GM19328 (cell line): ENCODE data around the gene PRCP.

Experiments
- ATAC-seq: cut with Tn5 transposase; IDR thresholded peaks from one replicate; pipeline ENCODE4 v1.9.1; 2021; ENCODE audit warnings: mild to moderate bottlenecking, moderate library complexity; ENCODE audit not compliant: unreplicated experiment

The PRCP gene

DNA sequence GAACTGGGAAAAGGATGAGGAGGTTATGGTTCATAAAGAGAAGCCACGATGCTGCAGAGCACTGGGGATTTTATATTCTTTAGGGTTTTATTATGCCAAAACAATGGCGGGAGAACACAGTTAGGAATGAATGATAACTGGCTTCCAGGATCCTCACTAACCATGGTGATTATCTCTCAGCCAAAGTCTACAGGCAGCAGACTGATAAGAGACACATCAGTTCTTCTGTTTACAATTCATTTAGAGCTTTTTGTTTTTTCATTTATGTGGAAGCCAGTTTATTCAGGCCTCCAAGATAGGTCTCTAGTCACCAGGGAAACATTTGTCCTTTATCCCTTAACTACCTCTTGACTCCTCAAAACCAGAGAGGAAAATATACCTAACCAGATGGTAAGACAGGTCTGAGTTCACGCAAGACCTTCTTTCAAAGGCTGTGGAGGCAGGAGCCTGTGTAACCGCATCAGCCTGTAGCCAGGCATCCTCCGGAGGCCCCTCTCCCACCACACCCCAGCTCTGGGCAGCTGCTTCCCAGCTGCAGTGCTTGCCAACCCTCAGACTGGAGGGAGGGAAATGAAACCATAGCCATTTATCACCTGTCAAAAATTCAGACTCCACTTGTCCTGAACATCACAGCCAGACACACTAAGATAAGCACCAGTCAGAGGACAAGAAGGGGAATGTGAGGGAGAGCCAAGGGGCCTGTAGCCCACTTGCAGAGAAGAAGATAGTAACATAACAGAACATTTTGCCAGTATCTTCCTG, 109.3 kb downstream of the PRCP start:
- ATAC-seq = no peak

DNA sequence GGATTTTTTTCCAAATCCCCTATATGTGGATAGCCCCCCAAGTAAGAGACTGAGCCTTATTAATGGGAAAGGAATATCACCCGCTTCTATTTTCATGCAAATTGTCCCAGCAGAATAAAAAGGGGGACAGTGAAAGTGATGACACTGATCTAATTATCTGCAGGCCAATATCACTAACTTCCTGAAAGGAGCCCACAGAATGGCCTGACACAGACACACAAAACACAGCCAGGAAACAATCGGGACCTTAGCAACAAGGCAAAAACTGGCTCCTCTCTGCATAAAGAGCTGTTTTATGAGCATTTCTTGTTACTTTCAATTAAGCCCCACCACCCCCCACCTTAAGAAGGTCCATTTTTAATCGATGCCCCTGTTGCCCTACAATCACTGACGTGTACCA, 112.2 kb downstream of the PRCP start:
- no peak for ATAC-seq

DNA sequence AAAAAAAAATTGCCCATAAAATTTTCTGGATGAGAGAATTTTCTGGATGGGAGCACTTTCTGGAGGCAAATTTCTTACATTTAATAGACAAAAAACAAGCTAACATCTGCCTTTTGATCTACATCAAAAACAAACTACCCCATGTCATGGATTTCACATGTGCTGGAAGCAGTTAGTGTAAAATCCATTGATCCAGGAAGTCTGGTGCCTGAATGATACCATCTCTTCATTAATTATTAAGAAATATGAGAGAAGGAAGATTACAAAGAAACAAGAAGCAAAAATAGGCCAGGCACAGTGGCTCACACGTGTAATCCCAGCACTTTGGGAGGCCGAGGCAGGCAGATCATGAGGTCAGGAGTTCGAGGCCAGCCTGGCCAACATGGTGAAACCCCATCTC, 113.4 kb downstream of the PRCP start:
- no peak for ATAC-seq

DNA sequence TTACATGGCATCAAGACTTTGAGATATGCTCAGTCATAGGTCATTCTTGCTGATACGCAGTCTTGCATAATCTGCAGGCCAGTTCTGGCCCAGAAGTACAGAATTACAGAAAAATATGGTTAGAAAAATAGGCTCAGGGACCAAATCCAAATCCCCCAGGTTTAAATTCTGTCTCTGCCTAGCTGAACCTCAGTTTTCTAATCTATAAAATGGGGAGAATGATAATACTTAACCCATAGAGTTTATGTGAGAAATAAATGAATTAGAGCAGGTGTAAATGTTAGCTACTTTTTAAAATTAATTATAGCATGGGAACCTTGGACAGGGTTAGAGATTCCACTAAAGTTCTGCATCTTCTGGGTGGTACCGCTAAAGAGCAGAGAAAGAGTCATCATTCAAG, 114.2 kb downstream of the PRCP start:
- no peak for ATAC-seq

DNA sequence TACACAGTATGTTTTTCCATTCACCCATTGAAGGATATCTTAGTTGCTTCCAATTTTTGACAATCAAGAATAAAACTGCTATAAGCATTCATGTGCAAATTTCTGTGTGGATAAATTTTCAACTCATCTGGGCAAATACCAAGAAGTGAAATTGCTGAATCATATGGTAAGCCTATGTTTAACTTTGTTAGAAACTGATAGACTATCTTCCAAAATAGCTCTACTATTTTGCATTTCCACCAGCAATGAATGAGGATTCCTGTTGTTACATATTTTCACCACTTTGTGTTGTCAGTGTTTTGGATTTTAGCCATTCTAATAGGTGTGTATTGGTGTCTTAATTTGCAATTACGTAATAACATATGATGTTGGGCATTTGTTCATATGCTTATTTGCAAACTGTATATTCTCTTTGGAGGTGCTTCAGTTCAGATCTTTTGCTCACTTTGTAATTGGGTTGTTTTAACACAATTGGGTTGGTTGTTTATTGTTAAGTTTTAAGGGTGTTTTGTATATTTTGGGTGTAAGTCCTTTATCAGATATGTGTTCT, 117.3 kb downstream of the PRCP start:
- ATAC-seq = no peak

DNA sequence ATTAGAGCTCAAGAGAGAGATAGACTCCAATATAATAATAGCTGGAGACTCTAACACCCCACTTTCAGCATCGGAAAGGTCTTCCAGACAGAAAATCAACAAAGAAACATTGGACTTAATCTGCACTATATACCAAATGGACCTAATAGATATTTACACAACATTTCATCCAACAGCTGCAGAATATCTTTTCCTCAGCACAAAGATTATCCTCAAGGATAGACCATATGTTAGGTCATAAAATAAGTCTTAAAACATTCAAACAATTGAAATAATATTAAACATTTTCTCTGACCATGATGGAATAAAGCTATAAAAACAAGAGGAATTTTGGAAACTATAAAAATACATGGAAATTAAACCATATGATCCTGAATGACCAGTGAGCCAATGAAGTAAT, 121.5 kb downstream of the PRCP start:
- ATAC-seq = no peak

DNA sequence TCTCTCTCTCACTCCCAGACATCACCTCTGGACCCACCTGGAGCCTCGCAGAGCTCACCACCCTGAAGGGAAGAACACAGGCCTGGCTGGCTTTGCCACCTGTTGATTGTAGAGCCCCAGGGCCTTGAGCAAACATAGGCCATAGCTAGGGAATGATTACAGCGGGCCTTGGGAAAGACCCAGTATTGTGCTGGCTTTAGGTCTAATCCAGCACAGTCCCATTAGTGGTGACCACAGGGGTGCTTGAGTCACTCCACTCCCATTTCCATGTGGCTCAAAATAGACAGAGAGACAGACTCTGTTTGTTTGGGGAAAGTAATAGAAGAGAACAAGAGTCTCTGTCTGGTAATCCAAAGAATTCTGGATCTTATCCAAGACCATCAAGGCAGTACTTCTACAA, 123.9 kb downstream of the PRCP start:
- ATAC-seq = no peak

DNA sequence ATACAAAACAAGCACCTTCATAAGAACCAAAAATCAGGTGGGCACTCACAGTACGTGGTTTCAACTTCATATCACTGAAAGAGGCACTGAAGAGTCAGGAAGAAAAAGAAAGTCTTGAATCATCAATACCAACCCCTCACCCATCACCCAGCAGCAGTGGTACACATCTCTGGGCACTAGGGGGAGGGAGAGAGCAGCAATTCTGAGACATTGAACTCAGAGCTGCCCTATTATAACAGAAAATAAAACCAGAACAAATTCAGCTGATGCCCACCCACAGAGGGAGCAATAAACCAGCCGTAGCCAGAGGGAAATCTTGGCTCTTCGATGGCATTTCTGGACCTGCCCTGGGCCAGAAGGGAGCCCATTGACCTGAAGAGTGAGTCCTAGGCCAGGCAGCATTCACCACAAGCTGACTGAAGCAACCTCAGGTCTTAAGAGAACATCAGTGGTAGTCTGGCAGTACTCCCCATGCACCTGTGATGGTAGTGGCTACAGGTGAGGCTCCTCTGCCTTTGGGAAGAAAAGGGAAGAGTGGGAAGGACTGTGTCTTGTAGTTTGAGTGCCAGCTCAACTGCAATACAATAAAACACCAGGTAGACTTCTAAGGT, 124.4 kb downstream of the PRCP start:
- no peak for ATAC-seq

DNA sequence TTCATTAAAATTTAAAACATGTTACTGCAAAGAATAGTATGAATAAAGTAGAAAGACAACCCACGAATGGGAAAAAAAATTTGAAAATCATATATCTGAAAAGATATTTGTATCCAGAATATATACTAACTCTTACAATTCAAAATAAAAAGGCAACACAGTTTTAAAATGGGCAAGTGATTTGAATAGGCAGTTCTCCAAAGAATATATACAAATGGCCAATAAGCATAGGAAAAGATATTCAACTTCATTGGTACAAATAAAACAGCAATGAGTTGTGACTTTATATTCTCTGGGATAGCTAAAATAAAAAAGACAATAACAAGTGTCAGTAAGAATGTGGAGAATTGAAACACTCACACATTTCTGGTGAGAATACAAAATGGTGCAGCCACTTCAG, 125.0 kb downstream of the PRCP start:
- ATAC-seq = no peak
